ENCODE measurements around the gene ZMYND8.

GRCh38 chr20:47311211-47311610 is 45.3 kb downstream of the ZMYND8 start:
- no peak for TF ChIP-seq CTCF (IDR thresholded peaks at IDR 0.05)
- TF ChIP-seq POLR2AphosphoS5 (IDR thresholded peaks at IDR 0.05), result no peak
